SK-N-MC (cell line): ENCODE results near the gene OPCML.

ENCODE experiments used
- EZH2 ChIP-seq: fragments of 200-600 bp; sonication (generic); IDR thresholded peaks from one replicate; pipeline ENCODE4 v1.6.1; 2017; ENCODE audit warnings: antibody characterized with exemption
- FOXP2 ChIP-seq: optimal IDR thresholded peaks from 2 replicates; pipeline ENCODE3; 2011; ENCODE audit warnings: mild to moderate bottlenecking, moderate library complexity; ENCODE audit not compliant: insufficient read depth; ENCODE audit errors: extremely low read length, control extremely low read depth
- POLR2AphosphoS5 ChIP-seq: IDR thresholded peaks from 2 replicates; pipeline ENCODE4 v1.6.1; 2012; ENCODE audit warnings: mild to moderate bottlenecking, low read depth, low read length, borderline replicate concordance

DNA sequence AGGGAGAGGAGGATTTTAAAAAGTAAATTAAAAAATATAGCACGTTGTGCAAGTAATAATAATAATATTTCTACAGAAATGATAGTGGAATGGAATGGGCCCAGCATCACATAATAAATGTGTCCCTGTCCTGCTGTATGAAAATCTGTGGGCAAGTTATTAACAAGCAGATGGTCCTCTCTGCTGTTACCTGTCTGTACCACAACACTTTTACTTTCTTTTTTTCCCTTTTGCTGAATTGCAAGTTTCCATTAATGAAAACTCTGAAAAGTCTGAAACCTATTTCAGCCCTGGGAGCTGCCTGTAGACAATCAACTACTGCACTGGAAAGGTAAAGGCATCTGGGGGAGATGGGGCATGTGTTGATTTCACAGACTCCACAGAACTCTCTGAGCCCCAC, 937.1 kb downstream of the OPCML start:
- TF ChIP-seq FOXP2 (no peak), POLR2AphosphoS5 (no peak), EZH2 (no peak)
